ENCODE measurements around the gene ENOX1. TPM values are rescaled to one million over a fixed set of nuclear protein-coding genes. Genes with fewer than 3 reads are reported as not detected.

The ENOX1 gene
- total RNA-seq, 1 experiment from 2014 or later = 0.35 TPM

DNA sequence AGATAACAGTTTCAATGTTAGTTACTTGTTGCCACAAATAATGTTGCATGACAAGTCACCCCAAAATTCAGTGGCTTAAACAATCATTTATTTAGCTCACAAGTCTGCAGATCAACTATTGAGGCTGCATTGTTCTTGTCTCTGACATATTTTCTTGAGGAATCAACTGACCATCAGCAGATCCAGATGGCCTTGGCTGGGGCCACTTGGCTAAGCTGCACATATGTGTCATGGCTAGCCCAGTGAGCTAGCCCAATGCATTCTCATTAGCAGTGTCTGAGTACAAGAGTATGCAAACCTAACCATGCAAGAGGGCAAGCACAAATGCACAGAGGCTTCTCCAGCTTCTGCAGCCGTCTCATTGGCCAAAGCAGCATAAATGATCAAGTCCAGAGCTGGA is 583.0 kb downstream of the ENOX1 start:
- Histone ChIP-seq H3K4me2 (no peak overlapping the region), H2AFZ (no peak overlapping the region), H3K79me2 (ENCODE audit: low read depth) (no peaks in the 10 kb centered on the region), H3K9me3 (ENCODE audit: insufficient read depth, low read depth) (no peaks in the 10 kb centered on the region), H3F3A (ENCODE audit: insufficient read depth, low read depth) (no peaks in the 10 kb centered on the region), H3K36me3 (ENCODE audit: low read depth) (no peaks in the 10 kb centered on the region), H3K9me2 (ENCODE audit: insufficient read depth) (no peaks in the 10 kb centered on the region), H3K27ac (no peak overlapping the region), H3K4me3 (no peak overlapping the region), H3K27me3 (ENCODE audit: insufficient read depth, low read depth) (no peaks in the 10 kb centered on the region), H4K20me1 (ENCODE audit: insufficient read depth) (no peaks in the 10 kb centered on the region), H3K4me1 (replicated peaks; ENCODE audit: insufficient read depth) (no peaks in the 10 kb centered on the region)
- BruUV-seq (replicated peaks) = no TSS peak
- TF ChIP-seq EZH2 (IDR thresholded peaks at IDR 0.05; ENCODE audit: low read depth) = no peak
- TF ChIP-seq, protein P1, sequence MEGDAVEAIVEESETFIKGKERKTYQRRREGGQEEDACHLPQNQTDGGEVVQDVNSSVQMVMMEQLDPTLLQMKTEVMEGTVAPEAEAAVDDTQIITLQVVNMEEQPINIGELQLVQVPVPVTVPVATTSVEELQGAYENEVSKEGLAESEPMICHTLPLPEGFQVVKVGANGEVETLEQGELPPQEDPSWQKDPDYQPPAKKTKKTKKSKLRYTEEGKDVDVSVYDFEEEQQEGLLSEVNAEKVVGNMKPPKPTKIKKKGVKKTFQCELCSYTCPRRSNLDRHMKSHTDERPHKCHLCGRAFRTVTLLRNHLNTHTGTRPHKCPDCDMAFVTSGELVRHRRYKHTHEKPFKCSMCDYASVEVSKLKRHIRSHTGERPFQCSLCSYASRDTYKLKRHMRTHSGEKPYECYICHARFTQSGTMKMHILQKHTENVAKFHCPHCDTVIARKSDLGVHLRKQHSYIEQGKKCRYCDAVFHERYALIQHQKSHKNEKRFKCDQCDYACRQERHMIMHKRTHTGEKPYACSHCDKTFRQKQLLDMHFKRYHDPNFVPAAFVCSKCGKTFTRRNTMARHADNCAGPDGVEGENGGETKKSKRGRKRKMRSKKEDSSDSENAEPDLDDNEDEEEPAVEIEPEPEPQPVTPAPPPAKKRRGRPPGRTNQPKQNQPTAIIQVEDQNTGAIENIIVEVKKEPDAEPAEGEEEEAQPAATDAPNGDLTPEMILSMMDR (conservative IDR thresholded peaks at IDR 0.05) = no peak
- no peak for DNase-seq
- POLR2A ChIA-PET (ENCODE audit: unreplicated experiment) = no interaction called here
- intact Hi-C loops (cut with micrococcal nuclease; ENCODE audit: unreplicated experiment) = no loop called here
- CTCF ChIA-PET = no interaction called here

DNA sequence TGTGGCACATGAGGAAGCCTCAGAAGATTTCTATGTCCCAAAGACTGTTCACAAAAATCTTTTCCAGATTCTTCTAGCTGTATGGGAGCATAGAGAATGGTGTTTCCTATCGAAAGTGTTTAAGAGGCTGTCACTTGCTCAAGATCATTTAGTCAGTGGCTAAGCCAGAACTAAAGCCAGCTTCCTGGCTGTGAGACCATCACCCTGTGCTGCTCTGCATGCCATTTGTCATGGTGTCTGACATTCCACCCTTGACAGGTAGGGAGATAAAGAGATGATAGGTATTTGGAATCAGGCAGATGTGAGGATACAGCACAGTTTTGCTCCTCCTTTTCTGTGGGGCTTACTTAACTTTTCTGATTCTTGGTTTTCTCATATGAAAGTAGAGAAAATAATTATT is 586.0 kb downstream of the ENOX1 start:
- Histone ChIP-seq H3K4me3 (no peak overlapping the region), H3K4me2 (no peak overlapping the region), H3K9me3 (ENCODE audit: insufficient read depth, low read depth) (no peaks in the 10 kb centered on the region), H2AFZ (no peak overlapping the region), H3K79me2 (ENCODE audit: low read depth) (no peaks in the 10 kb centered on the region), H3K4me1 (replicated peaks; ENCODE audit: insufficient read depth) (no peaks in the 10 kb centered on the region), H3K27ac (no peak overlapping the region), H3K36me3 (ENCODE audit: low read depth) (no peaks in the 10 kb centered on the region), H3K9me2 (ENCODE audit: insufficient read depth) (no peaks in the 10 kb centered on the region), H3K27me3 (ENCODE audit: insufficient read depth, low read depth) (no peaks in the 10 kb centered on the region), H3F3A (ENCODE audit: insufficient read depth, low read depth) (no peaks in the 10 kb centered on the region), H4K20me1 (ENCODE audit: insufficient read depth) (no peaks in the 10 kb centered on the region)
- DNase-seq = no peak
- CTCF ChIA-PET = no interaction called here
- TF ChIP-seq, protein P1 (conservative IDR thresholded peaks at IDR 0.05) = no peak
- TF ChIP-seq EZH2 (IDR thresholded peaks at IDR 0.05; ENCODE audit: low read depth) = no peak
- BruUV-seq (replicated peaks) = no TSS peak
- intact Hi-C loops (cut with micrococcal nuclease; ENCODE audit: unreplicated experiment) = no loop called here
- POLR2A ChIA-PET (ENCODE audit: unreplicated experiment) = no interaction called here

DNA sequence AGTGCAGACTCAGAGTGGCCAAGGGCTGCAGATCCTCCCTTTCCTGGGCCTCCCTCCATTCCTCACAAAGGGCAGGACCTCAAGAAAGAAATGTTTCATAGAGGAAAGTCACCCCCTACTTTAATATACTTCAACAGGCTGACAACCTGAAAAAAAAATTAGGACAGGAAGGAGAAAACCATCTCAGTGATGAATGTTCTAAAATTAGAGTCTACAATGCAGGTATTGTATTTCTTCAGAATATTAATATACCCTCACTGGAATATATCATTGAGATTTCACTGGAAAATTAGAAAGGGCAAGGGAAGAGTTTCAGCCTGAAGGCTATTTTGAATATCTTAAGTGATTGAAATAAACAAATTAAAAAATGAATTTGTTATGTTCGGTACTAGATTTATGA is 586.5 kb downstream of the ENOX1 start:
- Histone ChIP-seq H3F3A (ENCODE audit: insufficient read depth, low read depth) (no peaks in the 10 kb centered on the region), H3K9me3 (ENCODE audit: insufficient read depth, low read depth) (no peaks in the 10 kb centered on the region), H3K36me3 (ENCODE audit: low read depth) (no peaks in the 10 kb centered on the region), H3K27ac (no peak overlapping the region), H3K27me3 (ENCODE audit: insufficient read depth, low read depth) (no peaks in the 10 kb centered on the region), H3K4me2 (no peak overlapping the region), H3K9me2 (ENCODE audit: insufficient read depth) (no peaks in the 10 kb centered on the region), H4K20me1 (ENCODE audit: insufficient read depth) (no peaks in the 10 kb centered on the region), H3K4me1 (replicated peaks; ENCODE audit: insufficient read depth) (no peaks in the 10 kb centered on the region), H2AFZ (no peak overlapping the region), H3K4me3 (no peak overlapping the region), H3K79me2 (ENCODE audit: low read depth) (no peaks in the 10 kb centered on the region)
- no TSS peak for BruUV-seq (replicated peaks)
- no peak for TF ChIP-seq EZH2 (IDR thresholded peaks at IDR 0.05; ENCODE audit: low read depth)
- TF ChIP-seq, protein P1 (conservative IDR thresholded peaks at IDR 0.05) = no peak
- intact Hi-C loops (cut with micrococcal nuclease; ENCODE audit: unreplicated experiment) = no loop called here
- ChIA-PET POLR2A (ENCODE audit: unreplicated experiment) (no interaction called here), CTCF (no interaction called here)
- no peak for DNase-seq
